IPS DF 4.7 (cell line): Measurements from ENCODE around the gene NACA.

ENCODE experiments used
- DNase-seq: peaks from one replicate; pipeline ENCODE4 v3.0.0-alpha.2; 2013; ENCODE audit warnings: low spot score; ENCODE audit errors: extremely low read depth

NACA gene

DNA sequence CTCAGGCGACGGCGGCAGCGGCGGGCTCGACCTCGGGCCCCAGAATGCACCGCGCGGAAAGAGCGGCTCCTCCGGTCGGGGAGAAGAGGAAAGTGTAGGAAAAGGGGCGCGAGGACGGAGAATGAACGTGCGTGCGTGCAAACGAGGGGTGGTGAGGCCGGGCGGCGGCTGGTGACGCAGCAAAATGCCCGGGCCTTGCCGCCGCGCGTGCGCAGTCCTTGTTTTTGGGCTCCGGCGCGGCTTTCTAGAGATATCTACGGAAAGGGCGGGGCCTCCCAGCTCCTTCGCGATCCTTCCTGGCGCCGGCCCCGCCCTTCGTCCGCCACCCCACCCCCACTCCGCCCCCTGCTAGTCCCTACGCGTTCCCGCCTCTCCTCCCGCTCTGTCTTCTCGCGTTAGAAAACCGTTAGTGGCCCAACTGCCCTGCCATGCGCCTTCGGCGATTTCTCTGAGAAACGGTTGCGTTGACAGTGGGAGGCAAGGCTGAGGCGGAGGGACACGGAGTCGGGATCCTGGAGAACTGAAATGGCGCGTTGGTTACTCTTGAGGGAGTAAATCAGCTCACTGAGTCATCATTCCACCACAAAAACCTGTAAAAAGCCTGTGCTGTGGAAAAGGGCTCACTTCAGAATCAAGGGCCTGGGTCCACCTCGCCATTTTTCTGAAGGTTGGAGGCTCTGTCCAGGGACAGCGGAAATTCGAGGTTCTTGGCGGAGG is 36.8 kb downstream of the NACA start, which contains the start of gene PTGES3:
Gene PTGES3 (minus strand): TSS at position 156 of the 717 bp plus-strand sequence. CDS start 285 bp downstream, outside the sequence.
- DNase-seq: peak; percentile 94

- DNase-seq: no peak
Measured at GRCh38 chr12:56687223-56688128, 37.6 kb downstream of the NACA start.

GRCh38 chr12:56684745-56685359 is 40.2 kb downstream of the NACA start:
- no peak for DNase-seq

DNA sequence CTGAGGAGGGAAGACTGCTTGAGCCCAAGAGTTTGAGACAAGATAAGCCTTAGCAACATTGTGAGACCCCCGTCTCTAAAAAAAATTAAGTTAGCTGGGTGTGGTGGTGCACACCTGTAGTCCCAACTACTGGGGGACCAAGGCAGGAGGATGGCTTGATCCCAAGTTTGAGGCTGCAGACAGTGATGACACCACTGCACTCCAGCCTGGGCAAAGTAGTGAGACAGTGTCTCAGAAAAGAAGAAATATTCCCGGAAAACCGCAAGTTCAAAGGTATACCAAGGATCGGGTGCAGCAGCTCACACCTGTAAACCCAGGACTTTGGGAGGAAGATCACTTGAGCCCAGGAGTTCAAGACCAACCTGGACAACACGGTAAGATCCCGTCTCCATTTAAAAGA is 42.8 kb downstream of the NACA start:
- no peak for DNase-seq

DNA sequence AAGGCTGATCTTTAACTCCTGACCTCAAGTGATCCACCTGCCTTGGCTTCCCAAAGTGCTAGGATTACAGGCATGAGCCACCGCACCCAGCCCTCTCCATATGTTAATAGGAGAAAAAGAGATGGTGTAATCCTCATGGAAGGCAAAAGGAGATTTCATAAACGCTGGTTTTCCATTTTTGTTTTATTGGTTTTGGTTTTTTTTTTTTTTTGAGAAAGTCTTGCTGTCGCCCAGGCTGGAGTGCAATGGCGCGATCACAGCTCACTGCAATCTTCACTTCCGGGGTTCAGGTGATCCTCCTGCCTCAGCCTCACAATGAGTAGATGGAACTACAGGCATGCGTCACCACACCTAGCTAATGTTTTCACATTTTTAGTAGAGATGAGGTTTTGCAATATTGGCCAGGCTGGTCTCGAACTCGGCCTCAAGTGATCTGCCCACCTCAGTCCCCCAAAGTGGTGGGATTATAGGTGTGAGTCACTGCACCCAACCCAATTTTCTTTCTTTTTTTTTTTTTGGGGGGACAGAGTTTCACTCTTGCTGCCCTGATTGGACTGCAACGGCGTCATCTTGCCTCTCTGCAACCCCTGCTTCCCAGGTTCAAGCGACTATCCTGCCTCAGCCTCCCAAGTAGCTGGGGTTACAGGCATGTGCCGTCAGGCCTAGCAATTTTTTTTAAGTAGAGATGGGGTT is 45.1 kb downstream of the NACA start:
- no peak for DNase-seq

DNA sequence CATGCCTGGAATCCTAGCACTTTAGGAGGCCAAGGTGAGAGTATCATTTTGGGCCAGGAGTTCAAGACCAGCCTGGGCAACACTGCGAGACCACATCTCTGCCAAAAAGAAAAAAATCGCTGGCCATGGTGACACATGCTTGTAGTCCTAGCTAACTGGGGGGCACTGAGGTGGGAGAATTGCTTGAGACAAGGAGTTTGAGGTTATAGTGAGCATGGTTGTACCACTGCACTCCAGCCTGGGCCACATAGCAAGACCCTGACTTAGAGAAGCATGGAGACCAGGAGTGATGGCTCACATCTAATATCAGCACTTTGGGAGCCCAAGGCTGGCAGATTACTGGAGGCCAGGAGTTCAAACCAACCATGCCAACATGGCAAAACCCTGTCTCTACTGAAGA is 46.2 kb downstream of the NACA start:
- DNase-seq: no peak

DNA sequence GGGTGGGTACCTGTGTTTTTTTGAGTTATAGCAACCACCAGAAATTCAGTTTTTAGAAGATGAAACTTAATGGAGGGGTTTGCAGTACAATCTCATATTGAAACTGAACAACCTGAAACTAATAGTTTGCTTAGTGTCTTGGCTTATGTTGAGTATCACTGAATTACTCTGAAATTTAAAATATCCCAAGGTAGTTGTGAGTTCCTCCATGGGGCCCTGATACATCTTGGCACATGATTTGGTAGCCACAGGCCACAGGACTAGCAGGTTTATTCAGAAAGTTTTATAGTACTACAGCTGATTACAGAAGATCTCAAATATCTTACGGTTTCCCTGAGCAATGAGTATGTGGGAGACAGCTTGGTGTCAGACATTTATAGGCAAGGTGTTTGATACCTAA is 47.4 kb downstream of the NACA start:
- DNase-seq: no peak

DNA sequence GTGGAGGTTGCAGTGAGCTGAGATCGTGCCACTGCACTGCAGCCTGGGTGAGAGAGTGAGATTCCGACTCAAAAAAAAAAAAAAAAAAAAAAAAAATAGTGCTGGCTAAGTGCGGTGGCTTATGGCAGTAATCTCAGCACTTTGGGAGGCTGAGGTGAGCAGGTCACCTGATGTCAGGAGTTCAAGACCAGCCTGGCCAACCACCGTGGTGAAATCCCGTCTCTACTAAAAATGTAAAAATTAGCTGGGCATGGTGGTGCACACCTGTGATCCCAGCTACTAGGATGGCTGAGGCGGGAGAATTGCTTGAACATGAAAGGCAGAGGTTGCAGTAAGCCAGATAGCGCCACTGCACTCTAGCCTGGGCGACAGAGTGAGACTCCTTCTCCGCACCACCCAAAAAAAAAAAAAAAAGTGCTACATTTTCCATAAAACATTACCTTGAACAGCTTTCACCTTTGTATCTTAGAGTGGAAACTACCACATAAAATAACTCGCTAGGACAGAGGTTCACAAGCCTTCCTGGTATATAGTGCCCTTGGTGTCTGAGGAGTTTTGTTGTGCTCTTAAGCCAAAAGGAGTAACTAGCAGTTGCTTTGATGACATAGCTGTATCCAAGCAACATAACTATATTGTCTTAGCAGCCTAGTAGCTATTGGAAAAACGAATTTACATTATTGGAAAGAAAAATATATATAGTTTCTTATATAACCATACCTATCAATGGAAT is 48.1 kb downstream of the NACA start:
- DNase-seq: no peak

DNA sequence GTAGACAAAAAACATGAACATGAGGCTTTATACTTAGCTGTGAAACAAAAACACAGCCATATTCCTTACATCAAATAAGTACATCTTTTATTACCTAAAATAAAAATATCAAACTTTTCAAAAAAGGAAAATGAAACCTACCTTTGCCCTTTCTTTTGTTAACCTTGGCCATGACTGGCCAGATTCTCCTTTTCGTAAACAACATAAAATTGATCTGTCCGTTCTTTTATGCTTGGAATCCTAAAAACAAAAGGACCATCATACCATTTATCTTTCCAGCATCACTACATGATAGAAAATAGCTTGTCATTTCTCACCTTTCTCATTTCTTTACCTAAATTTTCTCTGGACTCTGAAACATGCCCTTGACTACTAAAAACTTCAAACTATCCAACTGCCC is 53.5 kb downstream of the NACA start:
- no peak for DNase-seq

GRCh38 chr12:56670836-56671235 is 54.3 kb downstream of the NACA start:
- DNase-seq: no peak

- no peak for DNase-seq
Measured at GRCh38 chr12:56668197-56668457, 57.0 kb downstream of the NACA start.
